Measurements from ENCODE around the gene TMEM150C. TPM values are rescaled to one million over a fixed set of nuclear protein-coding genes. Genes with fewer than 3 reads are reported as not detected.
"Not testable (repeated sequence)": the region's sequence is repeated elsewhere in the genome, so short reads cannot be mapped to it uniquely, and the experiment has no call there.

Gene TMEM150C
- total and polyA plus RNA-seq, 2 donors from 2014 or later = 7.7 to 22.9 TPM

DNA sequence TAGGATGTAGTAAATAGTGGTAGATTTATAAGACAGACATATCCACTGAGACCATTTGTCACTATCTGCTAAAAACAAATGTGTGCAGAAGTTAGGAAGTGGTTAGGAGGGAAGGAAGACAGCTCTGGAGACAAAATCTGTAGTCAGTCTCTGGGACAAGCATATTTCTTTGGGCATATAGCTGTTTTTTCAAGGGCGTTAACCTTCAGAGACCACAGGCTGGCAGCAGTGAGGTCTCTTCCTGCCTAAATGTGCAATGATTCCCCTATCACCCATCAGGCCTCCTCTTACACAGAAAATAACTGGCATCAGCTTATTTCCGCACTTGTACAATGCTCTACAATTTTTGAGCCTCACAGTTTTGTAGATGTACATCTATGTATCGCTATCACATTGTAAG, 6.5 kb downstream of the TMEM150C start:
- H3K4me1 ChIP-seq (ENCODE audit: control insufficient read depth in 2 of 3, insufficient read depth in 2 of 3, low read depth in 1 of 3, low read length in 3 of 3) = no peaks in the 10 kb centered on the region
- FAIRE-seq (no peak), DNase-seq (peak in 1 of 5 donors; percentile 6)
- no peaks in the 10 kb centered on the region for H3K9me3 ChIP-seq (ENCODE audit: control insufficient read depth in 2 of 3, insufficient read depth in 1 of 3, low read length in 3 of 3)
- H3K36me3 ChIP-seq (ENCODE audit: control insufficient read depth in 2 of 3, insufficient read depth in 3 of 3, low read length in 3 of 3) = no peaks in the 10 kb centered on the region
- no peaks in the 10 kb centered on the region for H3K27me3 ChIP-seq (ENCODE audit: control insufficient read depth, insufficient read depth, low read length)
- intact Hi-C loops (cut with DNase I) = no loop called here
- TF ChIP-seq, protein P1, sequence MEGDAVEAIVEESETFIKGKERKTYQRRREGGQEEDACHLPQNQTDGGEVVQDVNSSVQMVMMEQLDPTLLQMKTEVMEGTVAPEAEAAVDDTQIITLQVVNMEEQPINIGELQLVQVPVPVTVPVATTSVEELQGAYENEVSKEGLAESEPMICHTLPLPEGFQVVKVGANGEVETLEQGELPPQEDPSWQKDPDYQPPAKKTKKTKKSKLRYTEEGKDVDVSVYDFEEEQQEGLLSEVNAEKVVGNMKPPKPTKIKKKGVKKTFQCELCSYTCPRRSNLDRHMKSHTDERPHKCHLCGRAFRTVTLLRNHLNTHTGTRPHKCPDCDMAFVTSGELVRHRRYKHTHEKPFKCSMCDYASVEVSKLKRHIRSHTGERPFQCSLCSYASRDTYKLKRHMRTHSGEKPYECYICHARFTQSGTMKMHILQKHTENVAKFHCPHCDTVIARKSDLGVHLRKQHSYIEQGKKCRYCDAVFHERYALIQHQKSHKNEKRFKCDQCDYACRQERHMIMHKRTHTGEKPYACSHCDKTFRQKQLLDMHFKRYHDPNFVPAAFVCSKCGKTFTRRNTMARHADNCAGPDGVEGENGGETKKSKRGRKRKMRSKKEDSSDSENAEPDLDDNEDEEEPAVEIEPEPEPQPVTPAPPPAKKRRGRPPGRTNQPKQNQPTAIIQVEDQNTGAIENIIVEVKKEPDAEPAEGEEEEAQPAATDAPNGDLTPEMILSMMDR (IDR thresholded peaks at IDR 0.05; ENCODE audit: borderline replicate concordance, extremely low read depth, insufficient read depth) = no peak
- H3K27ac ChIP-seq (ENCODE audit: low read depth in 2 of 2, low read length in 2 of 2) = no peak overlapping the region
- H3K4me3 ChIP-seq (ENCODE audit: low read length in 3 of 3) = no peak overlapping the region
- H3K9ac ChIP-seq (ENCODE audit: low read length in 3 of 3) = no peak overlapping the region

DNA sequence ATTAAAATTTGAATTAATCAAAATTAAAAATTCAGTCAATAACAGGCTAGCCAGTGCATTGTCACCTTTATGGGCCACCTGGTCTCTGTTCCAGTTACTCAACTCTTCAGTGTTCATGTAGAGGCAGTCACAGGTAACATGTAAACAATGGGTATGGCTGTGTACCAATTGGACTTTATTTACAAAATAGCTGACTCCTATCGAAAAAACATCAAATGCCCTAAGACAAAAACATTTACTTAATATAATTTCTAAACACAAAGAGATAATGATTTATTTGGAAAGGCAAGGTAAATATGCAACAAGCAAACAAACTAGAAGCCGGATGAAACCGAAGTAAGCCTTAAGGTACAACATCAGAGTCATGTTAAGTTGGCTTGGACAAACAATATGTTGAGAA, 8.8 kb downstream of the TMEM150C start:
- H3K27ac ChIP-seq (ENCODE audit: low read depth in 2 of 2, low read length in 2 of 2) = no peak overlapping the region
- H3K36me3 ChIP-seq (ENCODE audit: control insufficient read depth in 2 of 3, insufficient read depth in 3 of 3, low read length in 3 of 3) = no peaks in the 10 kb centered on the region
- TF ChIP-seq, protein P1 (IDR thresholded peaks at IDR 0.05; ENCODE audit: borderline replicate concordance, extremely low read depth, insufficient read depth) = no peak
- no peak for FAIRE-seq
- DNase-seq = no peak
- H3K9ac ChIP-seq (ENCODE audit: low read length in 3 of 3) = no peak overlapping the region
- no peaks in the 10 kb centered on the region for H3K4me1 ChIP-seq (ENCODE audit: control insufficient read depth in 2 of 3, insufficient read depth in 2 of 3, low read depth in 1 of 3, low read length in 3 of 3)
- peaks cover 0 to under 1% (median 0%) of the 10 kb centered on the region in 3 donors for H3K9me3 ChIP-seq (ENCODE audit: control insufficient read depth in 2 of 3, insufficient read depth in 1 of 3, low read length in 3 of 3)
- intact Hi-C loops (cut with DNase I) = no loop called here
- no peaks in the 10 kb centered on the region for H3K27me3 ChIP-seq (ENCODE audit: control insufficient read depth, insufficient read depth, low read length)
- no peak overlapping the region for H3K4me3 ChIP-seq (ENCODE audit: low read length in 3 of 3)

DNA sequence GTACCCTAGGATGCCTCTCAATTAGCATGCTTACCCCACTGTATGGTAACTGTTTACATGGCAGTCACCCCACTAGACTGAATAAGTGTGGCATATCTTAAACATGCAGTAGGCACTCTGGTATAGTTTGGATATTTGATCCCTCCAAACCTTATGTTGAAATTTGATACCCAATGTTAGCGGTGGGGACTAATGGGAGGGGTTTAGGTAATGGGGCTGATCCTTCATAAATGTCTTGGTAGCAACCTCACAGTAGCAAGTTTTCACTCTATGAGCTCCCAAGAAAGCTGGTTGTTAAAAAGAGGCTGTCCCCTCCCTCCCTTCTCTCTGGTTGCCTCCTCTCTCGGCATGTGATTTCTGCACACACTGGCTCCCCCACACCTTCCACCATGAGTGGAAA, 10.1 kb downstream of the TMEM150C start:
- no peak for FAIRE-seq
- H3K27ac ChIP-seq (ENCODE audit: low read depth in 2 of 2, low read length in 2 of 2) = no peak overlapping the region
- H3K4me1 ChIP-seq (ENCODE audit: control insufficient read depth in 2 of 3, insufficient read depth in 2 of 3, low read depth in 1 of 3, low read length in 3 of 3) = no peaks in the 10 kb centered on the region

DNA sequence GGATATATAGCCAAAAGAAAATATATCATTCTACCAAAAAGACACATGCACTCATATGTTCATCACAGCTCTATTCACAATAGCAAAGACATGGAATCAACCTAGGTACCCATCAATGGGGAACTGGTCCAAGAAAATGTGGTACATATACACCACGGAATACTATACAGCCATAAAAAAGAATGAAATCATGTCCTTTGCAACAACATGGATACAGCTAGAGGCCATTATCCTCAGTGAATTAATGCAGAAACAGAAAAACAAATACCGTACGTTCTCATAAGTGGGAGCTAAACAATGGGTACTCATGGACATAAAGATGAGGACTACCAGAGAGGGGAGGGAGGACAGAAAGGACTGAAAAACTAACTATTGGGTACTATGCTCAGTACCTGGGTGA, 13.9 kb downstream of the TMEM150C start:
- H3K36me3 ChIP-seq (ENCODE audit: control insufficient read depth in 2 of 3, insufficient read depth in 3 of 3, low read length in 3 of 3); H3K9me3 ChIP-seq (ENCODE audit: control insufficient read depth in 2 of 3, insufficient read depth in 1 of 3, low read length in 3 of 3); H3K4me3 ChIP-seq (ENCODE audit: low read length in 3 of 3); intact Hi-C loops (cut with DNase I); FAIRE-seq; H3K27me3 ChIP-seq (ENCODE audit: control insufficient read depth, insufficient read depth, low read length); H3K27ac ChIP-seq (ENCODE audit: low read depth in 2 of 2, low read length in 2 of 2); H3K4me1 ChIP-seq (ENCODE audit: control insufficient read depth in 2 of 3, insufficient read depth in 2 of 3, low read depth in 1 of 3, low read length in 3 of 3); H3K9ac ChIP-seq (ENCODE audit: low read length in 3 of 3); DNase-seq: not testable (repeated sequence)

More for the DNA sequence above, 10.1 kb downstream of the TMEM150C start:
- peak in 1 of 5 donors; percentile 7 for DNase-seq
- intact Hi-C loops (cut with DNase I) = no loop called here
- Histone ChIP-seq H3K27me3 (ENCODE audit: control insufficient read depth, insufficient read depth, low read length) (no peaks in the 10 kb centered on the region), H3K36me3 (ENCODE audit: control insufficient read depth in 2 of 3, insufficient read depth in 3 of 3, low read length in 3 of 3) (no peaks in the 10 kb centered on the region), H3K4me3 (ENCODE audit: low read length in 3 of 3) (no peak overlapping the region), H3K9me3 (ENCODE audit: control insufficient read depth in 2 of 3, insufficient read depth in 1 of 3, low read length in 3 of 3) (peaks cover 0 to 5% (median 0%) of the 10 kb centered on the region in 3 donors), H3K9ac (ENCODE audit: low read length in 3 of 3) (no peak overlapping the region)
- TF ChIP-seq, protein P1 (IDR thresholded peaks at IDR 0.05; ENCODE audit: borderline replicate concordance, extremely low read depth, insufficient read depth) = no peak

Measured in kidney (tissue), 14 donors.